Suppressor macrophage treated with lipopolysaccharide for 4 hours (primary cell): Measurements from ENCODE around the gene CLK1.
"Not testable (repeated sequence)": the region's sequence is repeated elsewhere in the genome, so short reads cannot be mapped to it uniquely, and the experiment has no call there.

Experiments
- DNase-seq: peaks from one replicate; pipeline ENCODE4 v3.0.0-alpha.2; 2020

Gene CLK1

DNA sequence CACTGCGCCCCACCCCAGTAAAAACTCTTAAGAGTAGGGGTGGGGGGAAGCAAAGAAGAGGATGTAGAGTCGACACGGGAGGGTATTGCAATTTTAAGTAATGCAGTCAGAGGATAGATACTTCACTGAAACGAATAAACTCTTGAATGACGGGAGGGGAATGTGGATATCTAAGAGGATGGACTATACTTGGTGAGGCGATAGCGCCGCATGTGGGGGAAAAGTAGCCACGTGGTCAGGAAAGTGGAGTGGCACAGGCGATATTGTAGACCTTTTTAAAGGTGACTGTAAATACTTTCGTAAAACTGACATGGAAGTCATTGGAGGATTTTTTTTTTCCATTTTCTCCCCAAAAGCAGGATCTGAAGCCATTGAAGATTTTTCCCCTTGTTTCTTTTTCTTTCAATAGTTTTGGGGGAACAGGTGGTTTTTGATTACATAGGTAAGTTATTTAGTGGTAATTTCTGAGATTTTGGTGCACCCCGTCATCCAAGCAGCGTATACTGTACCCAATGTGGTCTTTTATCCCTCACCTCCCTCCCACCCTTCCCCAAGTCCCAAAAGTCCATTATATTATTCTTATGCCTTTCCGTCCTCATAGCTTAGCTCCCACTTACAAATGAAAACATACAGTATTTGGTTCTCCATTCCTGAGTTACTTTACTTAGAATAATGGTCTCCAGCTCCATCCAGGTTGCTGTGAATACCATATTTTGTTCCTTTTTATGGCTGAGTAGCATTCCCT is 13.8 kb downstream of the CLK1 start:
- no peak for DNase-seq

DNA sequence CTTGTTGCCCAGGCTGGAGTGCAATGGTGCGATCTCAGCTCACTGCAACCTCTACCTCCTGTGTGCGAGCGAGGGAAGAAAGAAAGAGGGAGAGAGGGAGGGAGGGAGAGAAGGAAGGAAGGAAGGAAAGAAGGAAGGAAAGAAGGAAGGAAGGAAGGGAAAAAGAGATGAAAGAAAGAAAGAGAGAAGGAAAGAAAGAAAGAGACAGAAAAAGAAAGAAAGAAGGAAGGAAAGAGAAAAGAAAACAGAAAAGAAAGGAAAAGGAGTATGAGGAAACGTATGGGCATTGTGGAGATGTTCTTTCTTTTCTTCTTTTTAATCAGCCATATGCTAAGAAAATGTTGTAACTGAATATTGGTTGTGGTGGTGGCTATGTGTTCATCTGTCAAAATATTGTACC is 16.5 kb downstream of the CLK1 start:
- no peak for DNase-seq

DNA sequence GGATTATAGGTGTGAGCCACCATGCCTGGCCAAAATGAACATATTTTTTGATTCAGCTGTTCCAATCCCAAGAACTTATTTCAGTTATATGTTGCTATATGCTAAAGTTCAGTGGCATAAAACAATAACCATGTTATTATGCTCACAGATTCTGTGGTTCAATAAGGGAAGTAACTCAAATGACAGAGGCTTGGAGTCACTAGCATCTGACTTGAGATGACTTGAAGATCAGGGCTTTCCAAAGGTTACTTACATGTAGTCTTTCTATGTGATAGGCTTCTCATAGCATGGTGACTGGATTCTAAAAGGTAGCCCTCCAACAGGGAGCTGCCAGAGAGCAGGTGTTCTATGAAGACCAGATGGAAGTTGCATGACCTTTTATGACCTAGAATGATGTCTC is 17.2 kb downstream of the CLK1 start:
- peak; percentile 76 for DNase-seq

DNA sequence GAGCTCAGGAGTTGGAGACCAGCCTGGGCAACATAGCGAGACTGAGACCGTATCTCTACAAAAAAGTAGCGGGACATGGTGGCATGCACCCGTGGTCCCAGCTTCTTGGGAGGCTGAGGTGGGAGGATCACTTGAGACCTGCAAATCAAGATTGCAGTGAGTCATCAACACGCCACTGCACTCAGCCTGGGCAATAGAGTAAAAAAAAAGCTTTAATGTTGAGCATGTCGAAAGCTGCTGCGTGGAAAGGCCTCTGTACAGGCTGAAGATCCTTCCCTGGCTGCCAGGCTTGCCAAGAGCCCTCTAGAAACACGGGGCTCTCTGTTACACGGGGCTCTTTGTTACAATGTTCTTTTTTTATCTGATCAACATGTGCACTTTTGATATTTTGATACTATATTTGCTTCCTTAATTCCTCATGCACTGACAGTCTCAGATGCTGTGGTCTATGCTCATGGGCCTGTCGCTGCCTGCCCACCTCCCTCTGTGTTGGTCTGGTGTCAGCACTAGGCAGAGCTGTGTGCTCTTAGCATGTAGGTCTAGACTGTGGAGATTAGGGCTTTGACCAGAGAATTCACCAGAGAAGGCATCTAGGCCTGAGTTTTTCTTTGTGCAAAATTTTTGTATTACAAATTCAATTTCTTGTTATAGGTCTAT is 18.7 kb downstream of the CLK1 start:
- no peak for DNase-seq

DNA sequence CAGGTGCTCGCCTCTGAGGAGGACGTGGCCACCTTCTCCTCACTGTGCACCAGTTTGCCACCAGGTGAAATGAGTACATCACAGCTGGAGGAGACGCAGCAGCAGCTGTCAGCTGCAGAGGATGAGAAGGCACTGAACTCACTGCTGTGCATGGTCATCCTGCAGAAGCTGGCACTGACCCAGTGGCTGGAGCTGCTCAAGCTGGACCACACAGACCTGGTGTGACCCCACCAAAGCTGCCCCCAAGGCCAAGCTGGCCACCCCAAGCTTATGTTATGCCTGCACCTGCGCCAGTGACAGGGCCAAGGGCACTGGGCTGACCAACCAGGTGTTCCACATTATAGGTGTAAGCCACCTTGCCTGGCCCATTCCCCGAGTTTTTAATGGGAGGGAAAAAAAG is 19.3 kb downstream of the CLK1 start:
- DNase-seq = no peak

DNA sequence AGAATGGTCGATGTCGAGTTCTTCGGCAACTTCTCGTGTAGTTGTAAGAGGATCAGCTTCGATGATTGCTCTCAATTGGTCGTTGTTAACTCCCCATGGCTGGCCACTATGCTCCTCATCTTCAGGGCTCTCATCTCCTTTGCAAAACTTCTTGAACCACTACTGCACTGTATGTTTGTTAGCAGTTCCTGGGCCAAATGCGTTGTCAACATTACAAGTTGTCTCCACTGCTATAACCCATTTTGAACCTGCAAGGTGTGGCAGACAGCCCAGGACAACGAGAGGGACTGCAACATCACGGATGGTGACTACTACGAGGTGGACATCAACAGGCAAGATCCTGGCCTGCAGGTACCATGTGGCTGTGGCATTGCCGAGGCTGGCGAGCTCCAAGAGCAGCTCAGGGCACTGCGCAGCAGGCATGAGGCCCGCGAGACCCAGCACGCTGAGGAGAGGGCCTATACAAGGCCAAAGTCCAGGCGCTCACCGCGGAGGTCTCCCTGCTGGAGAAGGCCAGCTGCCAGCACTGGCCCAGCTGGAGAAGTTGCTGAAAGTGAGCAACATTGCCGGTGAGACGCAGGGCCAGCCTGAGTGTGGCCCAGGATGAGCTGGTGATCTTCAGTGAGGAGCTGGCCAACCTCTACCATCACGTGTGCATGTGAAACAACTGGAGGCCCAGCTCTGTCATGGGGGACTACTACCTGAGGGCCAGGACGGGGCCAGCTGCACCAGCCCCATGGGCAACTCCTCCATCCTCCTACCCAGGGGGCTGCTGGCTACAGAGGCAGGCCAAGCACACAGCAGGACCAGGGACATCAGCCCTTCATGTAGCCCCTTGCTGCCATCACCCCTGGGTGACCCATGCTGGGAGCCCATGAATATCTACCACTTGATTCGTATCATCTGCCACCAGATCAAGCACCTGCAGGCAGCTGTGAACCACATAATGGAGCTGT is 20.2 kb downstream of the CLK1 start:
- DNase-seq = no peak

DNA sequence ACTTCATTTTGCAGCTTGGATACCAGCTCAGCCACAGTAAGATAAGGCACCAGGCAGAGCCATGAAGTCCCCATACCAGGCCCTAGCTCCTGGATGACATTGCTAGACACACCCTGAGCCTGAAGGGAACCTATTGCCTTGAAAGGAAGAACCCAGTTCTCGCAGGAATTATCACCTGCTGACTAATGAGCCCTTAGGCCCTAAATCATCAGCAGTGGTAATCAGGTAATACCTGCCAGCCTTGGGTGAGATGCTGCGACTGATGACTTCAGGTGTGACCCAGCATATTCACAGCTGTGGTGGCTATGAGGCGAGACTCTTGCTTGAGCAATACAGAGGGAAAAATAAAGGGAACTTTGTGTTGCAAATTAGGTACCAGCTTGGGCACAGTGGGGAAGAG is 24.9 kb downstream of the CLK1 start:
- no peak for DNase-seq

DNA sequence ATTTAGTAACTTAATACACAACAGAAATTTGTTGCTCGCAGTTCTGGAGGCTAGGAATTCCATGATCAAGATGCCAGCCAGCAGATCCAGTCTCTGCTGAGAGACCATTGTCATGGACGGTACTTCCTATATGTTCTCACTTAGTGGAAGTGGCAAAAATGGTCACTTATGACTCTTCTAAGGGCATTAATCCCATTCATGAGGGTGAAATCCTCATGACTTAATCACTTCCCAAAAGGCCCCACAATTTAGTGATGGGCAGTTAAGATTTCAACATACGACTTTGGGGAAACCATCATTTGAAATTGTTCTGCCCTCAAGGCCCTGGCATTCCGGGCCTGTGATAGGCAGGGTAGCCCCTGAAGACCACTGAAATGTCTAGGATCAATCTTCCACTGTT is 29.8 kb downstream of the CLK1 start:
- DNase-seq = no peak

DNA sequence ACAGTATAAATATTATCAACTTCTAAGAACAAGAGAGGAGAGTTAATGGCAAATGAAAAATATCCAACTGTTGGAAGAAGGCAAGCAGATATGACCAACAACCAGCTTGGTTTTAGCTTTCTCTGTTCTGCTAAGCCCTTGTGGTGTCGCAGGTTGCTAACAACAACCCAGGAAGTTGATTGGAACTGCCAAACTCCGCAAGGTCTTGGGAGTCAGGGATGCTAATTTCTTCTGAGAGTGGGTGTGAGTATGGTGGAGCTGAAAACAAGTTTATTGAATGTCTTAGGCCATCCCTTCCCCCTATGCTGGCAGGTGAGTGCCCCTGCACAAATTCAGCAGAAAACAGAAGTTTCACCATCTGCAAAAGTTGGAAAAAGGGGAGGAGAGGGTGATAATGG is 35.2 kb downstream of the CLK1 start:
- DNase-seq = no peak

DNA sequence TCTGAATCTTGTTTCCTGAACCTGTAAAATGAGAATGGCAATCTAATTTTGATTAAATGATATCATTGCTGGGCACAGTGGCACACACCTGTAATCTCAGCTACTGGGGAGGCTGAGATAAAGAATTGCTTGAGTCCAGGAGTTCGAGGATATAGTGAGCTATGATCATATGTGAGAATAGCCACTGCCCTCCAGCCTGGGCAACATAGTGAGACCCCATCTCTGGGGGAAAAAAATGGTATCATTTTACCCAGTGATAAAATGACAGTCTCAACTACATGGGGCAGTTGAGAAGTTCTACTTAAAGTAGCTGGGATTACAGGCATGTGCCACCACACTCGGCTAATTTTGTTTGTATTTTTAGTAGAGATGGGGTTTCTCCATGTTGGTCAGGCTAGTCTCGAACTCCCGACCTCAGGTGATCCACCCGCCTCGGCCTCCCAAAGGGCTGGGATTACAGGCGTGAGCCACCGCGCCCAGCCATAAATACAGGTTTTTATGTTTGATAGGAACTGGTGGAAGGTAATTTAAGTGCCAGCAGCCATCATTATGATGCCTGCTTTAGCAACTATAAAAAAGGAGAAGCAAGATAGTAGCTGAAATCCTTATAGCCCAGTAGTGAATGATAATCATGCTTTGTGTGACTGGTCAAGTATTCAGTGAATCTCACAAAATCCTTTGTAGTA is 35.7 kb downstream of the CLK1 start:
- DNase-seq = no peak

DNA sequence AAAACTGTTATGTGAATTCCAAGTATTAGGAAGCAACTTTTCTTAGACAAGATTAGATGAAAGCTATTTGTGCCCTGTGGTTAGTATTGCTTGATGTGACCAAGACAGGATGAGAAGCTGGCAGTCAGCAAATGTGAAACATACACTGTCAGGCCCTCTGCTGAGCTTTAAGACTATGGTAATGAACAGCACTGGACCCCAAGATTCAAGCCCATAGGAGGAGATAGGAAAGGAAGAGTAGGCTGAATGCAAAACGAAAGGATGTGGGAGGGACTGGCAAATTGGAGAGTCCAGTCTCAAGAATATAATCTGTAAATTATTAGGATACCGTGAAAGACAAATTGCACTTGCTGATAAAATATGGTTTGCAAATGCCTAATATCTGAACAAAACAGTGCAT is 36.4 kb downstream of the CLK1 start:
- no peak for DNase-seq

DNA sequence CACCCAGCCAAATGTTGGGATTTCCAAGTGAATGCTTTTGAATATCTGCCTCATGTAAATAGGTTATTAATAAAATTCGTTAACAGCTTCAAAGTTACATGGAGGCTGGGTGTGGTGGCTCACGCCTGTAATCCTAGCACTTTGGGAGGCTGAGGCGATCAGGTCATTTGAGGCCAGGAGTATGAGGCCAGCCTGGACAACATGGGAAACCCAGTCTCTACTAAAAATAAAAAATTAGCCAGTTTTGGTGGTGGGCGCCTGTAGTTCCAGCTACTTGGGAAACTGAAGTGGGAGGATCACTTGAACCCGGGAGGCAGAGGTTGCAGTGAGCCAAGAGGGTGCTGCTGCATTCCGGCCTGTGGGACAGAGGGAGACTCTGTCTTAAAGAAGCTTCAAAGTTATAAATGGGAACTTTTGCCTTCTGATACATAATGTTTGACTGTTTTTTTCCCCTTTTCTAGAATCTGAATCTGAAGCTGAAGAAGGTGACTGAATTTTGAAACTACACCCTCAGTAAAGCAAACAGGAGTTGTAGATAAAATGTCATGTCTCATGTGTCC is 42.7 kb downstream of the CLK1 start:
- no peak for DNase-seq

DNA sequence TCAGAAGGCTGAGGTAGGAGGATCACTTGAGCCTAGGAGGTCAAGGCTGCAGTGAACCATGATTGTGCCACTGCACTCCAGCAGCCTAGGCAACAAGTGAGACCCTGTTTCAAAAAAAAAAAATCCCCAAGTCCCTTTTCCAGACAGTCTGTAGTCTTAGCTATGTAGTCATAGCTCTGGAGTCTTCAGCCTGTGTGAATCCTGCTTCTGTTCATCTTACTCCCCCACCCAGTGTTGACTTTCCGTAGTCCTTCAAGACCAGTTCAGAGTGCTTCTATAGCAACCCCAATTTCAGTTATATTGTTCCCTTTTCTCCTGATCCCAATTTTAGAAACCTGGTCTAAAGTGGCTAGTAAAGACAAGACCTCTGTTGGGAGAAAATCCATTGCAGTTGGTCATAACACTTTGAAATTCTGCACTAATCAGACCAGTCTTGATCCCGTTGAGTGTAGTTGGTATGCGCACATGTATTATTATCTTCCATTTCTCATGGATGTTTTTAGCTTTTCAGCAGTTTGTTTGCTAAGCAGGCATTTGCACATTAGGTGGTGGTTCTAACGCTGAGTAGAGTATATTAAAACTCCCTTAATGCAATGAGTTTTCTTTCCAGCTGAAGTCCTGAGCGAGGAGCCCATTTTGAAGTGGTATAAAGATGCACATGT is 43.8 kb downstream of the CLK1 start:
- DNase-seq = no peak

DNA sequence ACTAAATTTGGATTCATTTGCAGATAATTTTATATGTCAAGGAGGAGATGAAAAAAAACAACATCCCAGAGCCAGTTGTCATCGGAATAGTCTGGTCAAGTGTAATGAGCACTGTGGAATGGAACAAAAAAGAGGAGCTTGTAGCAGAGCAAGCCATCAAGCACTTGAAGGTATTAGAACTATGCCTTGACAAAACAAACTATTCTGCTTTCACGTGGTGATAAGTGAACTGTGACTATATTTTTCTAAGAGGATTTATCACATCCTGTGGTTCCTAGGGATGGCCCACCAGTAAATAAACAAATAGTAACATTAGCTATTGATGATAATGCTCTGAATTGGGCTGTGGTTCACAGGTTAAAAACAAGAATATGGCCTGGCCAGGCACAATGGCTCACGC is 45.7 kb downstream of the CLK1 start:
- not testable (repeated sequence) for DNase-seq

DNA sequence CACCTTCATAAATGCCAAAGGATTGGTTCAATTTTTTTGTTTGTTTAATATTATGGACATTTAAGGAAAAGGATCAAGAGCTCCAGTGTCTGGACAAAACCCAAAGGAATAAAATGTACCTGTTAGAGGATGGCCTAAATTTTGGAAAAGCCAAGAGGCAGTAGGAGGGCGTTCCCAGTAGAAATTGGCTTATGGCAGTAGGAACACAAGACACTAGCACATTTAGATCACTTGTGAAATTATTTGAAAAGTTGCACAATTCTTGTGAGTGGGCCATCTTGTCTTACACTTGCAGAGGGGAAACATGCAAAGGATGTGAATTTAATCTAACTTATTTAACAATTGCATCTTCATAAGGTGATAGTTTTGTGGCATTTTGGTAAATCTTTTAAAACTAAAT is 49.5 kb downstream of the CLK1 start:
- peak; percentile 71 for DNase-seq

DNA sequence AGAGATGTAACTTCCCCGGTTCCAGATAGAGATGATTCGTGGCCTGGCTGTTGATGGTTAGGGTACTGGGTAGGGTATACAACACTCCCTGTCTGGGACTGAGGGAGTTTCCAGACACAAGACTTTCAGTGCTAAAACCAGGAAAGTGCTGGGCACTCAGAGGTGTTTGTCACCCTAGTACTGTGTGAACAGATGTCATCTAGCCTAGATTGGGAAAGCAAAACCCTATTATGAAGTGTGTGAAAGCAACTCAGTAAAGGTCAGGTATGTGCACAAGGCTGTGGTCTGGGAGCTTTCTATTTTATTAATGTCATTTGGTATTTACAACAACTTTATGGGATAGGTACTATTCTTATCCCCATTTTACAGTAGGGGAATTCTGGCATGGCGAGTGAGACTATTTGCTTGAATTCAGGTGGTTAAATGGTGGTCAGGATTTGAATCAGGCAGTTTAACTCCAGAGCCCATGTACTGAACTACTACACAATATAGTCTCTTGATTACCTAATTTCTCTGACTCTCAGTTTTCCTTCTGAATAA is 50.1 kb downstream of the CLK1 start:
- DNase-seq = peak; percentile 77

DNA sequence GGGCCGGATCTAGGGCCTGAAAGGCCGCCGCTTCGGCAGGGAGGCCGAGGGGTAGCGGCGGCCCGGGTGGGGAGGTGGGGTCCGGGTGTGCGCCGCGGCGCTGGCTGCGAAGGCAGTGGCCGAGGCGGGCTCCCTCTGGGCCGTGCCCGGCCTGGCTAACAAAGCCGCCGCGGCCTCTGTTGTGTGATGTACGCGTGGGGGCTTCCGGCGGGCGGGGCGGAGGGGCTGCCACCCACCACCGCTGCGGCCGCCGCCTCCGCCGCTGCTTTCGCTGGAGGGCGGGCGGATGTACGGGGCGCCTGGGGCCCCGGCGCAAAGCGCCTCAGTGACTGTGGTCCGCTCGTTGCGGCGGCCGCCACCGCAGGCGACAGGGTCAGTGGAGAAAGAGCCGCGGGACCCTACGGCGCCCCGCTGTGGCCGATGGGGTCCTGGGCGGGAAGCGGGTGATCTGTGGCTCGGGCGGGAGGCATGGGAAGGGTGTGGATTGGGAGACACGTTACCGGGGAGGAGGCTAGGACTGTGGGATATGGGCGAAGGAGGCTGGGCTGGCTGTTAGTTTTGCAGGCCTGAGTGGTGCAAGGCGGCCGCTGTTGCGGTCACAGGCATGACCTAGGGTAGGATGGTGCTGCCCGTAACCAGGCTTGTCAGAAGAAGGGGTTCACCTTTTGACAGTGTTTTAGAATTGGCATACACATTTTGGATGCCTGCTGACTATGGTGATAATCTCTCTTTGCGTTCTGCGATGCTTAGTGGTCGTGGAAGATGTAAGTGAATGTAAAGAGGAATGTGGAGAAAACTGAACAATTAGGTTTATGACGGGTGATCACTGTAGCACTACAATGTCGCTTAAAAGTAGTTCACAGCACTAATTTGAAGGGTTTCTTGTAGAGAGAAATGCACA is 52.1 kb downstream of the CLK1 start:
- peak; percentile 83 for DNase-seq

DNA sequence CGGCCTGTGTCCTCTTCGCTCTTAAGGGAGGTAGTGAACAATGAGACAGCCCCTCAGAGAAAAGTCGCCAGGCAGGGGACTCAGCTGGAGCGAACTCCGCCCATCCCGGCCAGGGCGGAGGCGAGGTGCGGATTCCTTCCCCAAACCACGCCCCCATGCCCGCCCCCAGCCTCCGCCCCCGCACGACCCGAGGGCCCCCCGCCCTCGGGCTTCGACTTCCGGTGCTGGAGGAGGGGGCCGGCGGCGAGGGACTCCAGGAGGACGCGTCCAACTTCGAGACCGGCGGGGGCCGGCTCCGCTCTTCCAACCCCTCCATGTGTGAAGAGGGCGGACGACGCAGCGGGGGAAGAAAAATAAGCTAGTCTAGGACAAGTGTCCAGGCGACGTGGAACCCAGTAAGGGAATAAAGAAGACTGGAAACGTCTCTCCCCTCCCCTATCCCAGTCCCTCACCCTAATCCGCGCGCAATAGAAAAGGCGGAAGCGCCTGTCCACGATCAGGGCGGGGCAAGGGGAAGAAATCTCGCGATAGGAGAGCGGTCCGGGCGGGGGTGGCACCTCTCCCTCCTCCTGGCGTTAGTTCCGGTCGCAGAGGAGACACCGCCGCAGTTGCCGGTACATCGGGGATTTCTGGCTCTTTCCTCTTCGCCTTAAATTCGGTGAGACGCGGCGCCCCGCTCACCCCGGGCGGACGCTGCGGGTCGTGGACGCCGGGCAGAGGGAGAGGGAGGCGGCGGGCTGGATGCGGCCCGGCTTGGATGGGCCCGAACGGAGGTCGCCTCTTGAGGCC is 52.9 kb downstream of the CLK1 start, which contains the start of gene BZW1:
TSS of gene BZW1 (plus strand) at position 578 of the 789 bp plus-strand sequence. CDS start 1,308 bp downstream, outside the sequence.
- peak; percentile 99 for DNase-seq

DNA sequence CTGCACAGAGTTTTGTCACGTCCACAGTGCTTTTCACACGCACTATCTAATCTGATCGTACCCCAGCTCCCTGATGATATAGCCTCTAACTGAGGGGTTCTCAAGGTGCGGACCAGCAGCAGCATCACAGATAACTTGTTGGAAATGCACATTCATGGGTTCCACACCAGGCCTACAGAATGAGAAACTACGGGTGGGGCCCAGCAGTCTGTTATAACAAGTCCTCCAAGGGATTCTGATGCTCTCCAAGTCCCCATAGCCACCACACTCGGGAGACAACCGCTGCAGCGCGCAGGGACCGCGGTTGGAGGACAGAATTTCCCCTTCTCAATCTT is 53.5 kb downstream of the CLK1 start:
- no peak for DNase-seq
